Keratinocyte (primary cell): ENCODE data around the gene SCMH1. TPM values are rescaled to one million over a fixed set of nuclear protein-coding genes. Genes with fewer than 3 reads are reported as not detected.
A peak's percentile ranks its signal among the peaks of the same experiment; 100 is the strongest.

Source experiments
- DNase-seq: peaks from one replicate; pipeline ENCODE4 v3.0.0-alpha.2; 2011; ENCODE audit warnings: low read depth, missing footprints, low spot score
- FAIRE-seq: peaks from 2 replicates; lab custom pipeline; 2011; peaks lifted over from hg19 to GRCh38; lab: Jason Lieb, UNC
- H2AFZ ChIP-seq: 2 replicates; pipeline ENCODE4 v1.6.0; 2012; ENCODE audit warnings: low read length, control low read depth, inconsistent platforms; ENCODE audit not compliant: control insufficient read depth
- H3K27ac ChIP-seq: 2 replicates; pipeline ENCODE4 v1.5.1; 2011; ENCODE audit warnings: low read length; ENCODE audit not compliant: control insufficient read depth, insufficient read depth
- H3K27me3 ChIP-seq: 3 replicates; pipeline ENCODE4 v1.6.0; 2011; ENCODE audit warnings: low read length; ENCODE audit not compliant: control insufficient read depth, insufficient read depth; ENCODE audit errors: extremely low read depth
- H3K36me3 ChIP-seq, 2 experiments: 2 replicates in 1 of 2; 3 replicates in 1 of 2; pipeline ENCODE4 v1.5.1; 2011; ENCODE audit warnings: low read length in 2 of 2, mild to moderate bottlenecking in 1 of 2; ENCODE audit not compliant: control insufficient read depth in 2 of 2, insufficient read depth in 2 of 2; ENCODE audit errors: extremely low read depth in 1 of 2
- H3K4me1 ChIP-seq: 3 replicates; pipeline ENCODE4 v1.5.1; 2011; ENCODE audit warnings: low read length; ENCODE audit not compliant: control insufficient read depth, insufficient read depth; ENCODE audit errors: extremely low read depth
- H3K4me2 ChIP-seq: 3 replicates; pipeline ENCODE4 v1.6.0; 2011; ENCODE audit warnings: low read depth, low read length; ENCODE audit not compliant: control insufficient read depth, insufficient read depth; ENCODE audit errors: extremely low read depth
- H3K4me3 ChIP-seq, 3 experiments: fragments of 200-600 bp in 1 of 3; sonication (generic) in 1 of 3; 2 replicates in 2 of 3; 3 replicates in 1 of 3; pipeline ENCODE4 v1.5.1; 2011 to 2016; ENCODE audit warnings: low read length in 3 of 3, mild to moderate bottlenecking in 3 of 3, control low read depth in 2 of 3, inconsistent platforms in 1 of 3, low read depth in 1 of 3, mixed read lengths in 1 of 3, mixed run types in 1 of 3, moderate library complexity in 1 of 3; ENCODE audit not compliant: control insufficient read depth in 2 of 3, insufficient read depth in 2 of 3; ENCODE audit errors: extremely low read depth in 1 of 3
- H3K79me2 ChIP-seq: 2 replicates; pipeline ENCODE4 v1.6.0; 2012; ENCODE audit warnings: low read length; ENCODE audit not compliant: control insufficient read depth, insufficient read depth
- H3K9ac ChIP-seq: 3 replicates; pipeline ENCODE4 v1.6.0; 2011; ENCODE audit warnings: low read length; ENCODE audit not compliant: control insufficient read depth, insufficient read depth; ENCODE audit errors: extremely low read depth
- H3K9me1 ChIP-seq: 3 replicates; pipeline ENCODE4 v1.6.0; 2011; ENCODE audit warnings: low read length; ENCODE audit not compliant: control insufficient read depth, insufficient read depth; ENCODE audit errors: extremely low read depth
- H3K9me3 ChIP-seq: 2 replicates; pipeline ENCODE4 v1.5.1; 2012; ENCODE audit warnings: low read depth, low read length; ENCODE audit not compliant: control insufficient read depth
- H4K20me1 ChIP-seq: 3 replicates; pipeline ENCODE4 v1.6.0; 2011; ENCODE audit warnings: low read length; ENCODE audit not compliant: control insufficient read depth, insufficient read depth; ENCODE audit errors: extremely low read depth
- CTCF ChIP-seq, 3 experiments: IDR thresholded peaks in 1 of 3; conservative IDR thresholded peaks in 1 of 3; optimal IDR thresholded peaks in 1 of 3; 2 replicates in 2 of 3; 3 replicates in 1 of 3; pipeline versions ENCODE3 to v1.5.1; 2011; ENCODE audit warnings: low read length in 3 of 3, mild to moderate bottlenecking in 3 of 3, moderate library complexity in 2 of 3, control low read depth in 1 of 3, inconsistent platforms in 1 of 3; ENCODE audit not compliant: insufficient read depth in 2 of 3; ENCODE audit errors: extremely low read depth in 1 of 3
- EZH2 ChIP-seq: IDR thresholded peaks from one replicate; pipeline ENCODE4 v1.6.1; 2012; ENCODE audit warnings: inconsistent platforms, mild to moderate bottlenecking, low read length, moderate library complexity
- dilution Hi-C: fragments of 300-500 bp; cut with MboI; formaldehyde crosslinking; loops from one replicate; pipeline ENCODE4 v1.7.0; 2020; ENCODE audit warnings: low sequenced_read_pairs; ENCODE audit not compliant: extremely low pct_ligation_motif_present
- polyA plus RNA-seq, 5 experiments: library from polyadenylated mRNA; depleted of rRNA in 3 of 5; stranded (reverse) in 3 of 5; stranded (forward) in 1 of 5; unstranded in 1 of 5; fragments of >200 nt; gene quantifications; 1 replicate in 1 of 5; 2 replicates in 3 of 5; 3 replicates in 1 of 5; pipeline versions ENCODE4 v1.2.1 to v1.2.3, GENCODE V29; 2011 to 2012; ENCODE audit warnings: missing spikeins in 2 of 5, low read depth in 1 of 5, low replicate concordance in 1 of 5

Gene SCMH1
- polyA plus RNA-seq, 1 donor (not counting 4 experiments of a cell fraction or from before 2014, with no cell fraction given): 29.9 TPM

GRCh38 chr1:41222496-41222895, 19.6 kb downstream of the SCMH1 start:
- dilution Hi-C loops: no loop called here
- Histone ChIP-seq H3K36me3 (peaks cover 0 to 2% of the 10 kb centered on the region in 2 experiments), H2AFZ (no peak overlapping the region), H3K9me3 (peaks cover 1% of the 10 kb centered on the region), H3K27me3 (no peaks in the 10 kb centered on the region), H4K20me1 (no peaks in the 10 kb centered on the region), H3K9me1 (no peaks in the 10 kb centered on the region), H3K4me3 (no peak overlapping the region), H3K4me2 (peak overlapping the region; percentile 3), H3K9ac (no peak overlapping the region), H3K4me1 (peaks cover 4% of the 10 kb centered on the region), H3K79me2 (no peaks in the 10 kb centered on the region), H3K27ac (no peak overlapping the region)
- DNase-seq (no peak), FAIRE-seq (peak; percentile 53)
- no peak for TF ChIP-seq CTCF (optimal IDR thresholded peaks at IDR 0.05 in 1 of 3, IDR thresholded peaks at IDR 0.05 in 1 of 3, conservative IDR thresholded peaks at IDR 0.05 in 1 of 3; ENCODE audit: extremely low read depth in 1 of 3, insufficient read depth in 2 of 3, low read length in 3 of 3)
- TF ChIP-seq EZH2: no peak

- Histone ChIP-seq H3K4me1 (peaks cover 4% of the 10 kb centered on the region), H3K27ac (no peak overlapping the region), H3K9me3 (peaks cover 1% of the 10 kb centered on the region), H2AFZ (no peak overlapping the region), H3K36me3 (peaks cover 0 to 2% of the 10 kb centered on the region in 2 experiments), H3K79me2 (no peaks in the 10 kb centered on the region), H4K20me1 (no peaks in the 10 kb centered on the region), H3K4me3 (no peak overlapping the region), H3K9me1 (no peaks in the 10 kb centered on the region), H3K27me3 (no peaks in the 10 kb centered on the region), H3K9ac (no peak overlapping the region), H3K4me2 (no peak overlapping the region)
- DNase-seq (no peak), FAIRE-seq (no peak)
- TF ChIP-seq EZH2: no peak
- TF ChIP-seq CTCF (optimal IDR thresholded peaks at IDR 0.05 in 1 of 3, IDR thresholded peaks at IDR 0.05 in 1 of 3, conservative IDR thresholded peaks at IDR 0.05 in 1 of 3; ENCODE audit: extremely low read depth in 1 of 3, insufficient read depth in 2 of 3, low read length in 3 of 3): no peak
- dilution Hi-C loops: no loop called here
Observed at GRCh38 chr1:41221995-41222394, 20.1 kb downstream of the SCMH1 start.
